GM18907 (cell line): ENCODE data around the gene TRAT1.

Experiments used
- ATAC-seq: cut with Tn5 transposase; IDR thresholded peaks from one replicate; pipeline ENCODE4 v1.9.1; 2021; ENCODE audit warnings: mild to moderate bottlenecking, moderate library complexity; ENCODE audit not compliant: unreplicated experiment

TRAT1 gene

DNA sequence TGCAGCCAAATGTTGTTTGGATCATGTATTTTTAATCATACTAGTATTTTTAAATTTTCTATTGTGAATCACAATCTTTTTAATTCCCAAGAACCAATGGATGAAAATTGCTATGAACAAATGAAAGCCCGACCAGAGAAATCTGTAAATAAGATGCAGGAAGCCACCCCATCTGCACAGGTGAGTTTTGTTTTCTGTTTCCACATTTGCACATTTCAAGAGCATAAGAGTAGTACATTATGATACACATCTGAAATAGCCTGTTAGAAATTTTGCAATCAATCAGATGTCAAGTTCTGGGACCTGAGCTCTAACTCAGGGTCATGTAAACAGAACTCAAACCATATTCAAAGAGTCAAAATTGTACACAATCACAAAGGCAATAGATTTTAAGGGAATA is 26.5 kb downstream of the TRAT1 start:
- ATAC-seq: no peak

DNA sequence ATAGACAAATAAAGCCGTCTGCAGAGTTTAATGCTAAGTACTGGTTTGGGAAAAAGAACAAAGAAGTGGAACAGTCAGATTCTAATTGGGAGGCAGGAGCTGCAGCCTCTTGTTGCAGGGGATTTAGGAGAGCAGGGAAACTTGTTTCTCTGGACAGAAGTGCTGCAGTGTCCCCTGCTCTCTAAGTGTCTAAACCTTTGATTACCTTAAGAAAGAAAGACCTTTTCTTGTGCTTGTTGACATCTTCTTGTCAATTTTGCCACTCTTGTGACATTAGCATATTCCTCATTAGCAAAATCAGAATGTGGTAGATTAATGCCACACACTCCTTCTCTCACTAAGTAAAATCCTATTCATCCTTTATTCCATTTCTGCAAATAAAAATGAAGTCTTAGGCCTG is 38.8 kb downstream of the TRAT1 start:
- no peak for ATAC-seq

DNA sequence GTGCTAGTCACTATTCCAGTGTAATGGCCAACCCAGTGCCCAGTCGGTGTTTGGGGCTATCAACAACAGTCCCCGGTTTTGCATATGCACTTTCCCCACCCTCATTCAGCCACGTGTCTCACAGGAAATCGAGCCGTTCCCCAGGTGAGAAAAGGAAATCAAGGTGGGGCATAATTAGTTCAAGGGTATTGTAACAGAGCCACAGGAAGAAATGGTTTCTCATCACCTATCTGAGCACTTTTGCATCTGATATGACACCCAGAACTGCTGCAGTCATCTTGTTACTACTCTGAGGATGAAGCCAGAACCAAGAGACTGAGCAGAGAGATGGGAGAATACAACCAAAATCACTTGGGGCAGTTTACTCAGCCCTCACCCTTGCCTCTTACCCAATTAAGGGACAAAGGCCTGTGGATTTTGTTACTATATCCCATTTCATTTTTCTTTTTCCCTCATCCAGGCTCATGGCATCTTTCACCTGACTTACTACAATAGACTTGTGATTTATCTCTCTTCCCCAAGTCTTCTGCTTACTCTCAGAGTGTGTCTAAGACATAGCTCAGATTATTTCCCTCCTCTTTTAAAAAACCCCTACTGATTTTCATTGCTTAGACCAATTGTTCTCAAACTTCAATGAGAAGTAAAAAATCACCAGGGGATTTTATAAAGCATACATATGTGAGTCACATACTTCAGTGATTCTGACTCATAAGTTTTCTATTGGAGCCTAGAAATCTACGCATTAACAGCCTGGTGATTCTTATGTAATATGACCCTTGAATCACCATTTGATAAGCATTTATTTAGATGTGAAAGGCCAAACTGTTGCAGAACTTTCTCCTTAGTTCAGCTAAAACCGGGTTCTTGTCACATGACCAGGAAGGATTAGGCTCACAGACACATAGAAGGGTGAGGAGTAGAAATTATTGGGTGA is 40.5 kb downstream of the TRAT1 start:
- ATAC-seq: peak; percentile 60

DNA sequence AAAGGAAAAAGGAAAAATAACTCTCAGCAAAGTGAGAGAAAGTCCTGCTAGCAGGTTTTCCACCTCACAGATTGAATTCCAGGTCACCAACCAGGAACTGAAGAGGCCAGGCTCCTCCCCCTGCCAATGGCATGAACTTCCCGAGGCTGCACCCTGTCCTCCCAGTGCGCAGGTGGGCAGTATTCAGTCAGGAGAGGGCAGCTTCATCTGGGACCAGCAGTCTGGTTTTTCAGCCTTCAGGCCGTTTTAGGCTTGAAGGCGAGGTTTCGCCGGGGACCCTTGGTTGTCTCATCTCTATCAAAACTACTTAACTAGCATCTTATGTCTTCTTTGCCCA is 41.2 kb downstream of the TRAT1 start:
- ATAC-seq: no peak

DNA sequence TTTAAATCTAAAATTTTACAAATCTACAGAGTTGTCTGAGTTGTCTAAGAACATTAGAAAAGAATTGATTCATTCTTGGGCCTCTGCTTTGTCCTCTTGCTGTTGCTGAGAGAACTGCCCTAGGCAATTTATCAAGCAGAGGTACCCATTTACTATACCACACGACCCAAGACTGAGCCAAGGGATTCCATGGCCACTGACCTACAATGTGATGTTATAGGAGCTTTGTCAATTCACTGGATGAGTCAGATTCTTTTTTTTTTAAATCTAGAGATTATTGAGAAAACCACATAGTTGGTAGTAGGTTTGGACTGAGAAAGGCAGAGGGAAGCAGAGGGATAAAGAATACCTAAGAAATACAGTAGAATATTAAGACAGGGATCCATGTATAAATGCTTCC is 55.3 kb downstream of the TRAT1 start:
- no peak for ATAC-seq

DNA sequence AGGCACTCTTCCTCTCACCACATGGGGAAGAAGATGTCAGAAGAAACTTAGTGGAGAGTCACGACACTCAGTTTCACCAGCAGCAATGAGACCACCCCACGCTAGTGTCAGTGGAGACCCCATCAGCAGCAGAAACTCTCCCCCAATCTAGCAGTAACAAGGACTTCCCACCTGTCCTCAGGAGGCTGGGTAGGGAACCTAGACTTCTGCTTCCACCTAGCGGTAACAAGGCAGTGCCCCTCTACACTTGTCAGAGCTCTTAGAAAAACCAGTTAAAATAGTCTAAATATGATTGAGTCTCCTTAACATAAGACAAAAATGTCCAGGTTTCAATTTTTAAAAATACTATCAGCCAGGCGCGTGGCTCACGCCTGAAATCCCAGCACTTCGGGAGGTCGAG is 57.3 kb downstream of the TRAT1 start:
- no peak for ATAC-seq

DNA sequence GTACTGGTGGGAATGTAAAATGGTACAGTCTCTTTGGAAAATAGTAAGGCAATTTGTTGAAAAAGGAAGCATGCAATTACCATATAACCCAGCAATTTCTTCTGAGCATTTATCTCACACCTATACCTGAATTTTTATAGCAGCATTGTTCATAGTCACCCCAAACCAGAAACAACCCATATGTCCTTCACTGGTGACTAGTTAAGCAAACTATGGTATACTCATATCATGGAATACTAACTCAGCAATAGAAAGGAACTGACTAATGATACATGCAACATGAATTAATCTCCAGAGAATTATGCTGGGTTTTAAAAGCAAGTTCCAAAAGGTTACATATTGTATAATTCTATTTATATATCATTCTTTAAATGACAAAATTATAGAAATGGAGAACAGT is 60.2 kb downstream of the TRAT1 start:
- no peak for ATAC-seq

DNA sequence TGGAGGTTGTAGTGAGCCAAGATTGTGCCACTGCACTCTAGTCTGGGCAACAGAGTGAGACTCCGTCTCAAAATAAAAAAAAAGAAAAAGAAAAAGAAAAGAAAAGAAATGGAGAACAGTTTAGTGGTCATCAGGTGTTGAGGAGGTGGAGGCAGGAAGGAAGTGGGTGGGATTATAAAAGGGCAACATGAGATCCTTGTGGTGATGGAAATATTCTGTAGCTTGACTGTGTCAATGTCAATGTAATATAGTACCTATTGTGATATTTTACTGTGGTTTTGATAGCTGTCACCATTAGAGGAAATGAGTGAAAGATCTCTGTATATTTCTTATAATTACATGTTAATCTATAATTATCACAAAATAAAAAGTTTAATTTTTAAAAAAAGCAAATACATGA is 60.8 kb downstream of the TRAT1 start:
- no peak for ATAC-seq

DNA sequence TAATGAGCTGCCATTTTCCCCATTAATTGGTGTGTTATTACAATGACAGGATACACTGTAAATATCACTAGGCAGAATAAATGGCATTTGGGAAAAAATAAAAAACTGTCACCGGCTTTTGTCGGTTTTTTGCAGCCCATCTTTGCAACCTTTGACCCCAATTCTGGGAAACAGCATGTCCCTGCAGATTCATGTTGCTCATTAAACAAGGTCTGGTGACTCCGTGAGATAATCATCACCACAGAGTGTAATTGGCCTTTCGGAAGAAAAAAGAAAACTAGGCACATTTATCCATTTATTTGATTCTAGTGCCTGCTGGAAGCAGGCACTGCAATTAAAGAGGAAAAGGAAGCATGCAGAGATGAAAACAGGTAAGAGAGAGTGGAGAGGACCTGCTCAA is 64.5 kb downstream of the TRAT1 start:
- no peak for ATAC-seq

DNA sequence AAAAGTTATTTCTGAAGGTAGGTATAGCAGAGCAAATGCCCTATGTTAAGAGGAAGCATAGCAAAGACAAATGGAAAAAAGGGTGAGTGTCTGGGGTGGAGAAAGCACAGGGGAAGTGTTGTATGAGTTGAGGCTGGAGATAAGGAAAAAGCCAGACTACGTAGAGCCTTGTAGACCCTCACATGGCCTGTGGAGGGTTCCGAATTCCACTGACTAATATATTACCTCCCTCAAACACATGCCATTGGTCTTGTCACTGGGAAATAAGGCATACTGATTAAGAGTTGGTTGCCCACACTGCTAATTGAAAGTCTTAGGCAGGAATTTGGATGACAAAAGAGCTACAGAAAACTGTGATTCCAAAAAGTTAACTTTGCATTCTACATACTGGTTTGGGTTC is 65.2 kb downstream of the TRAT1 start:
- no peak for ATAC-seq

DNA sequence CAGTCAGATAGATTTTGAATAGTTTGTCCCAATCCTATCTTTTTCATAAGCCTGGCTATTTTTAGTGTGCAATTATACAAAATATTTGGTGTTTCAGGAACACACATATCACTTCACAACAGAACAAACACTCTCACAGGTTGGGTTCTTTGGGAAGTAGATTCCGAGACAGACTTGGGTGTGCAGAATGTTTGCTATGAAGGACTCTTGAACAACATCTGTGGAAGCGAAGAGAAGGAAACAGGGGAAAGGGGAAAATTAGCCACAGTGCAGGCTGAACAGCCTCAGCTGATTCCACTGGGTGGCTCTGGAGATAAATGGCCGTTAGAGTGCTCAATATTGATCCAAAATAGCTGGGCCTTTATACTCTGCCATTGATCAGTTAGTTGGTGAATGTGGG is 69.2 kb downstream of the TRAT1 start:
- ATAC-seq: no peak

DNA sequence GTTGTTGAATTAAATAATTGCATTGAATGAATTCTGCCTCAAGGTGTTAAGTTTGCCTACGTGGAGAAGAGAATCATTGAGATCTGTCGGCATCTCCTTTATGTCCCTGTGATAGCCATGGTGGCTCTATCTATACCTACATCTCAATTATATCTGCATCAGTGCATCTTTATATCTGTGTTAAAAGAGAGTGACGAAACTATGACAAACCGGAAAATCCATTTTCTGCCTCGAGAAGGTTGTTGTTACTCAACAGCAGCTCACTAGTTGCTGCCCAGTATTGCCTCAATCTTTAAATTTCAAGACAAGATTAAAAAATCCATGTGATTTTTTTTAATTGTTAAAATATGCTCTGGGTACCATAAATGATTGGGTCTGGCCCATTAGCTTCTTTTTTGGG is 72.4 kb downstream of the TRAT1 start:
- ATAC-seq: no peak

DNA sequence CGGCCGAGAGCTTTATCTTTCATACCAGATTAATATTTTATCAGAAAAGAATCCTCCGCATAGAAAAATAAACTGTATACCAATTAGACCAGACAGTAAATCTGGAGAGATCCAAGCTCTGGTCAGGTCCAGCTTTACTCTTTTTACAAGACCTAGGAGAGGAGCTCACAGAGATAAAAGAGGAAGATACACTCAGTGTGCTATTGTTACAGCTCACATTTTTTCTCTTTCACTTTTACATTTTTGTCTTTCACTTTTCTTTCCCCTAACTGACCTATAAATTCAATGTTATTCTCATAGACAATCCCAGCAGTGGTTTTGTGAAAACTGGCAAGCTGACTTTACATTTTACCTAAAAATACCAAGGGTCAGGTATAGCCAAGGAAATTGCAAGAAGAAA is 75.3 kb downstream of the TRAT1 start:
- no peak for ATAC-seq

DNA sequence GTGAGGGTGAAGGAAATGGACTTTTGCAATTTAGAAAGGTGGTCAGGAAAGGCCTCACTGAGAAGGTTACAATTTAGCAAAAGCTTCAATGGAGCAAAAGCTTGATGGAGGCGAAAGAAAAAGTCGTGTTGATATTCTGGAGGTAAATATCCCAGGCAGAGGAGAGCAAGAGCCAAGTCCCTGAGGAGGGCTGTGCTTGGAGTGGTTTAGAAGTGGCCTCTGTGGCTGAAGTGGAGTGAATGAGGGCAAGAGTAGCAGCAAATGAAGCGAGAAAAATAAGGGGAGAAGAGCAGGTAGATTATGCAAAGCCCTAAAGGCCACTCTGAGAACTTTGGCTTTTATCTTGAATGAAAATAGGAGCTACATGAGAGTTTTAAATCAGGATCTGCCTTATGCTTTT is 76.9 kb downstream of the TRAT1 start:
- ATAC-seq: no peak
